GM18909 (cell line): ENCODE data around the gene MAPK4.

Experiments used
- ATAC-seq: cut with Tn5 transposase; IDR thresholded peaks from one replicate; pipeline ENCODE4 v1.9.1; 2021; ENCODE audit warnings: mild to moderate bottlenecking; ENCODE audit not compliant: unreplicated experiment, poor library complexity

Gene MAPK4

DNA sequence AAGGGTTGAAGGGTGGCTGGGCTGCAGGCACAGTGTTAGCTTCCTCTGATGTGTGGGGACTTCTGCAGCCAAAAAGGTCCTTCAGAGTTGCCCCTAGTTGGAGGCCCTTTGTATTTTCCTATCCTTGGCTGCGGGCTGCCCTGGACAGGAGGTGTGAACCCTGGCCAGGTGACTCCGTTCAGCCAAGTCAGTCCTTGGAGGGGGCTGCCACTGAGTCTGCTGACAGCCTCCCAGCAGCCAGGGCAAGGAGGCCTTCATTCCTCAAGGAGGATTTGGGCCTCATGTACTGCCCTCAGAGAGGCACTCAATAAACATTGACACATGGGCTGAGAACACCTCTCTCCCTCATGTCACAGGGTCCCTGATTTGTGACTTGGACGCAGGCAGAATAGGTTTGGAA lies 62.4 kb downstream of the MAPK4 start:
- no peak for ATAC-seq

- no peak for ATAC-seq
These were observed 63.0 kb downstream of the MAPK4 start for GRCh38 chr18:50622865-50623393.

- ATAC-seq: no peak
These were observed 63.9 kb downstream of the MAPK4 start for GRCh38 chr18:50623694-50624352.

DNA sequence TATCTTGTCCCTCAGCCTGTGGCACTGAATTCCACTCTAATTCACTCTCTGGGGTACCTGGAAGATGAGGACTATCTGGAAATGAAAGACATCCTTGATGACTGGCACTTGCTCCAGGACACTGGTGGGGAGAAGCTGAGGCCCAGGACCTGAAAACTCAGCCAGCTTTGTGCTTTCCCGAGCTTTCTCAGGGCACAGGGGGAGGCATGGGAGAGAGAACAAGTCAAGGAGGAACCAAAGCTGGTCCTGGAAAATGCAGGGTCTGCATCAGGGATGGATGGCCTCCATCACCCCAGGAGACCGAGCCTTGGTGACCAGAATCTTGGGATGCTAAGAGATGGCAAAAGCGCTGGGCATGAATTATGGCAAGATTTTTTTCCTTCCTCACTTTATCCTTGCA lies 65.1 kb downstream of the MAPK4 start:
- ATAC-seq: no peak

DNA sequence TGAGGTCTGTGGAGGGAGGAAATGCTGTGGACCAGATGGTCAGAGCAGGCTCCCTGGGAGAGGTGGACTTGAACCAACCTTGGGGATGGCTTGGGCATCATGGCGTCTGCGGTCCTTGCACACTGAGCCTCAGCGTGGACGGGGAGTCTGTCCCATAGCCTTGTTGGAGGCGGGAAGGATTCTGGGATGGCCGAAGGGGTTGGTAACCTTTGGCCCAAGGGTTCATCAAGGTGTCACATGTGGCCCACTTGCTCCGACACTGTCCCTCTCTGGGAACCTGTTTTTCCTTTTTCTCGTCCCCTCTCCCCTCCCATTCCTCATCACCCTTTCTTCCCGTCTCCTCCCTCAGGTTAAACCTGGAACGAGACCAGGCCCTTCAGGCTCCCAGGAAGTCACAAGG lies 66.4 kb downstream of the MAPK4 start:
- ATAC-seq: no peak

- ATAC-seq: no peak
These were observed 68.0 kb downstream of the MAPK4 start for GRCh38 chr18:50627594-50628532.

DNA sequence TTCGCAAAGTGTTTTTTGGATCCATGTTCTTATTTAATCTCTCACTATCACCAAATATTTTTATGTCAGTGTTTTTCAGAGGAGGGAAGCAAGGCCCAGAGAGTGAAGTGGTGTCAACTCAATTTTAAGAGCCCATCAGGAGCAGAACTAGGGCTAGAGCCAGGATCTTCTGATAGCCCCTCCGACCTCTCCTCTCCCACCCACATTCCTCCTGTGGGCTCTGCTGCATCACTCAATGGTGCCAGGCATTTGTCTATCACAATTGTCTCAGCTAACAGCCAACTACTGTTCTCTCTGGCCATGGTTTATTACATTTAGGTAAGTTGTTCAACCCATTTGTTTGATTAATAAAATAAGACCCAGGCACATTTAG lies 68.6 kb downstream of the MAPK4 start:
- no peak for ATAC-seq

DNA sequence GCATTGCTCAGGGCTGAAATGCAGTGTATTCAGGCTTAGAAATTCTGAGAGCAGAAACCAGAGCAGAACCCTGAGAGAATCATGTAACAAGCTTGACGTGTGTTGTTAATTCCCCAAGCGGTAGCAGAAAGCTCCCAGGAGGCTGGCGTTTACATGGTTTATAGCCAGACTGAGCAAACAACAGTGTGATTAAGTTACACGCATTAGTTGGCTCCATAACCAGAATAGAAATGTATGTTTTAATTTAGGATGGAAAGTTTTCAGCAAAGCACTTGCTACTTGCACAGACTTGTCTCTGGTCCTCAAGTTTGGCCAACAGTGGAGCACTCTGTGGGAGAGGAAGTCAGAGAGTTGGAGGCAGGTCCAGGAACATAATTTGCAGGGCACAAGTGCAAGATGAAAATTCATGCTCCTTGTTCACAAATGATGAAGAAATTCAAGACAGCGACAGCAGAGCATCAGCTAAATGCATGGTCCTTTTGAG lies 69.3 kb downstream of the MAPK4 start:
- ATAC-seq: no peak

GRCh38 chr18:50630895-50631294 lies 71.0 kb downstream of the MAPK4 start:
- ATAC-seq: no peak

DNA sequence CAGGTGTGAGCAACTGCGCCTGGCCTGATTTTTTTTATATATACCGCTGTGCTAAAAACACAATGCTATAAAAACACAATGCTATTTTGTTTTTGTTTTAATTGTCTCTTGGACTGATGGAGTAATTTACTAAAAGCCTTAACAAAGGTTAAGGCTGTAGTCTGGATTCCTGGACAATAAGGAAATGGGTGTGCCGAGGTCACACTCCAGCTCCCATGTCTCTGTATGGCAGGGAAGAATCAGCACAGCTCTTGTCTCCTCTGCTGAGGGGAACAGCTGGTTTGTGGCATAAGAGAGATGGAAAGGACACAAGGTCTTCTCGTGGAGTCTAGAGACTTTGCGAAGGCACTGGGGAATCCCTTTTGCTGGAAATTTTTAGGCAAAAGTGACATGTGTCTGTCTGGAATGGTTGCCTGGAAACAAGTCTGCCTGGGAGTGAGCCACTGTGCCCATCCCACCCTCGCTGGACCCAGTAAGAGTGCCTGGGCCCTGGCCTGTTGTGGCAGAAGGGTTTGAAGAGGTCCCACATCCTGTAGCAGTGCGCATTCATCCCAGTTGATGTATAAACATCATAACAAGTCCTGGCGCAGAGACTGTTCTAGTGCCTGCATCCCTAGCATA lies 73.1 kb downstream of the MAPK4 start:
- ATAC-seq: no peak

DNA sequence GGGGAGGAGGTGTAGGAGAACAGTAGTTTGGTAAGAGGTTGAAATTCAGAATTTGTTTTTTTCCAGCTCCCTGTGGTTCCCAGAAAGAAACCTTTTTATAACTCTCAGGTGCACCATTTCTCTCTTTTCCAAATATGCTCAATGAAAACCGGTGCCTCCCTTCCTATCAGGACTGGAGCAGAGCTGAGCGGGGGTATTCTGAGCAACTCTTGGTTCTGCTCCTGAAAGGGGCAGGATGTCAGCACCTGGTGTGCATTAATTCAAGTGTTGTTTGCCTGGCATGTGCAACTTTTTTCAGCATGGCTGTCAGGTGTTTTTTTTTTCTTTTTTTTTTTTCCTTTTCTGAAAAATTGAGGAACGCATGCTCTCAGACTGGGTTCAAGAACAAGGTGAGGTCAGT lies 74.1 kb downstream of the MAPK4 start:
- ATAC-seq: no peak

DNA sequence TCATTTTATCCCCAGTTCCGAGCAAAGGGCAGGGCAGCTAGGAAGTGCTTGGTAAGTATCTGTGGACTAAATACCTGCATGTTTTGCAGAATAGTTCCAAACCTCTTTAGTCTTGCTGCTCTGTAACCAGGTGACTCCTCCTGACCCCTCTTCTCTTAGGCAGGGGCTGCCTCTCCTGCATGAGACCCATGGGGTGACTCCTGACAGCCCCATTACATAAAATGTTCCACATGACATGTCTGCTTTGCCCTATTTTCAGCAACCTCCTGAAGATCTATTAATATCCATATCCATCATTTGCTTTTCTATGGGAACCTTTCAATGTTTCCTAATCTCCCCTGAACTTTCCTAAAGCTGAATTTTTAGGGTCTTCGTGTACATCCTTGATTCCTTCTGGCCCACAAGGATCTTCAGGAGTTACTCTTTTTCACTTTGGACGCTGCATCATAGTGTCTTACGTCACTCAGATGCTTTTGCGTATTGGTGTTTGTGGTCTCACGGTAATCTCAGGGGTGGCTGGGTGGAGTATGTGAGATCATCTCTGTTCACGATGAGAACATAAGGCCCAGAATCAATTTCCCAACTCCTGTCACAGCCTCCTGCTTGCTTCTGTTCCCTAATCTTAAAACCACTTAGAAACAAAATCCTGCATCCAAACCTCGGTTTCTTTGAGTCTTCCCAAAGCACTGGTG lies 76.6 kb downstream of the MAPK4 start:
- no peak for ATAC-seq

- ATAC-seq: no peak
These were observed 78.4 kb downstream of the MAPK4 start for GRCh38 chr18:50638016-50638883.

DNA sequence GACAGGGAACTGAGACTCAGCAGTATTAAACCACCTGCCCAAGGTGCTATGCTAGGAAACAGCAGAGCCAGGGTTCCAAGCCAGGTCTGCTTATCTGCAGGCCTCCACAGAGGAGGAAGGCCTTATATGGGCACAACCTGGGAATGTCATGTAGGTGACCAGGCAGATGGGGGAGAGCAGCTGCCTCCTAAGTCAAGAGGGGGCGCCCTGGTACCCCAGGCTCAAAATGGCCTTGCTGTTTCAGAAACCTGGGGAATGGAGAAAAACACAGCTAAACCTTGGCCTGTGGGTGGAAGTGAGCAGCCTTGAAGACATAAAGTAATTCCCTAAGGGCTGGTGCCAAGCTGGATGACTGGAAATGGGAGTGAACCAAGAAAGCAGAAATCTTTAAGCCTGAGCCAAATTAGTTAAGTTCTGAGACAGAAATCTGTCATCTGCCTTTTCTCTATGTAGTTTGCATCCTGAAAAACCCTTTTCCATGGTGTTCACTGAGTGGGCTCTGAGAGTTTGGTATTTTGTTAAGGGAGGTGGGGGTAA lies 79.1 kb downstream of the MAPK4 start:
- no peak for ATAC-seq

GRCh38 chr18:50639711-50640110 lies 79.8 kb downstream of the MAPK4 start:
- ATAC-seq: no peak

GRCh38 chr18:50642439-50642838 lies 82.6 kb downstream of the MAPK4 start:
- ATAC-seq: no peak

DNA sequence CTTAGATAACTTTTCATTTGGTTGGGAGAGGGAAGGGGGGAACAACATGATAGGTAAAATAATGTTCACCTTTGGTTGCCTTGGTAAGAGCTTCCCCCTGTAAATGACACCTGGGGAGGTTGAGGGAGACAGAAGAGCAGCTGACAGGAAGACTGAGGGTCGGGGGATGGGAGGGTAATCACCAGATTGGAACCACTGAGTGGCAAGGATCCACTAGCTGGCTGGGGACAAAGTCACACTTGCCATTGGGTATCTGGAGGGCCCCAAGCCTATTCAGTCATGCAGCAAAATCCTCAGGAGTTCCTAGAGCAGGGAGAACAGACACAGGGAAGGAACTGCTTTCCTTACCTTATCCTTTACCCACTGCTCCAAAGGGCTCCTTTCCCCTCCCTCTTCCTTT lies 84.3 kb downstream of the MAPK4 start:
- ATAC-seq: no peak

- ATAC-seq: no peak
These were observed 84.9 kb downstream of the MAPK4 start for GRCh38 chr18:50644807-50645206.

DNA sequence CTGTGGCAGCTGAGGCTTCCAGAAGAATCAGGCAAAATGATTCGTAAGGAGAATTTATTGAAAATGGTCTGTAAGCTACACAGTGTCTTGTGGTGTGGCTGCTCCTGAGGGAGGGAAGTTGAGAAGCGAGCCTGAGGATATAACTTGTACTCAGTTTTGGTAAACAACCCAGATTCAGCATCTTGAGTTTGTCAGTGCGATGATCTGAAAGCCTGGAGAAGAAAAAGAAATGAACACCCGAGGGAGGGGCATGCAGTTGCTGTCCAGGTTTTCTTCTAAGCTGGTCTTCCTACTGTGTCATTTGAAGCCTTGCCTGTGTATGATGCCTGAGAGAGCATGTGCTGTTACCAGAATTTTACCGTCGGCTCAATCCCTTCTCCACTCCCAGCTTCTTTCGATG lies 87.3 kb downstream of the MAPK4 start:
- ATAC-seq: no peak
